ENCODE results near the gene BEGAIN. TPM values are rescaled to one million over a fixed set of nuclear protein-coding genes. Genes with fewer than 3 reads are reported as not detected.

The BEGAIN gene
- total and polyA plus RNA-seq, 2 of the 8 experiments (the other 6 are each of a cell fraction or from before 2014, with no cell fraction given), result 2.9 to 3.0 TPM

- Histone ChIP-seq H3K4me1 (replicated peaks in 1 of 4; ENCODE audit: control insufficient read depth in 3 of 4, insufficient read depth in 4 of 4, low read length in 3 of 4) (no peaks in the 10 kb centered on the region; a peak in 1 of 7 replicates), H3K79me1 (ENCODE audit: low read depth, low read length) (no peaks in the 10 kb centered on the region), H2AFZ (ENCODE audit: low read length) (no peak overlapping the region), H3K79me2 (ENCODE audit: control insufficient read depth in 1 of 2, insufficient read depth in 2 of 2, low read length in 2 of 2) (no peaks in the 10 kb centered on the region), H4K20me1 (replicated peaks in 1 of 2; ENCODE audit: control insufficient read depth in 1 of 2, insufficient read depth in 2 of 2, low read length in 2 of 2) (no peaks in the 10 kb centered on the region), H2BK120ac (replicated peaks; ENCODE audit: low read depth, low read length) (no peak overlapping the region), H4K8ac (ENCODE audit: extremely low read depth, insufficient read depth, low read length) (no peak overlapping the region), H3K9ac (replicated peaks in 1 of 4; ENCODE audit: extremely low read depth in 1 of 4, low read depth in 3 of 4, low read length in 3 of 4) (no peak overlapping the region), H2AK5ac (ENCODE audit: low read depth, low read length) (no peak overlapping the region), H3K9me3 (ENCODE audit: insufficient read depth in 2 of 2, low read depth in 1 of 2, low read length in 1 of 2) (no peaks in the 10 kb centered on the region), H3K27ac (ENCODE audit: low read depth, low read length) (no peak overlapping the region), H3K27me3 (replicated peaks in 1 of 4; ENCODE audit: control insufficient read depth in 3 of 4, extremely low read depth in 1 of 4, insufficient read depth in 3 of 4, low read length in 3 of 4) (no peaks in the 10 kb centered on the region; a peak in 2 of 7 replicates), H2BK12ac (ENCODE audit: low read depth, low read length) (no peak overlapping the region), H4K91ac (replicated peaks; ENCODE audit: insufficient read length, low read length) (no peak overlapping the region), H3K14ac (ENCODE audit: insufficient read length) (no peak overlapping the region), H2BK20ac (ENCODE audit: low read length) (no peak overlapping the region), H3K4ac (replicated peaks; ENCODE audit: insufficient read length, low read depth, low read length) (no peak overlapping the region), H2BK15ac (ENCODE audit: low read length) (no peak overlapping the region), H3K23ac (ENCODE audit: insufficient read length) (no peak overlapping the region), H3K56ac (replicated peaks; ENCODE audit: insufficient read length, low read depth, low read length) (no peak overlapping the region), H2BK5ac (ENCODE audit: low read depth, low read length) (no peak overlapping the region), H3K4me2 (ENCODE audit: insufficient read depth in 1 of 2, low read depth in 2 of 2, low read length in 2 of 2) (no peak overlapping the region), H3K18ac (ENCODE audit: extremely low read depth, low read length) (no peak overlapping the region), H3K23me2 (ENCODE audit: low read depth, low read length) (peaks cover 2% of the 10 kb centered on the region; the same call in 1 of the 2 replicates), H3K4me3 (ENCODE audit: extremely low read depth in 1 of 4, insufficient read depth in 2 of 4, low read depth in 3 of 4, low read length in 4 of 4) (no peak overlapping the region), H4K5ac (ENCODE audit: insufficient read length, low read depth, low read length) (no peak overlapping the region), H3K36me3 (ENCODE audit: control insufficient read depth in 2 of 4, insufficient read depth in 4 of 4, low read length in 3 of 4) (no peaks in the 10 kb centered on the region)
- TF ChIP-seq EP300 (IDR thresholded peaks at IDR 0.05; ENCODE audit: borderline replicate concordance in 1 of 2, low read depth in 2 of 2, low read length in 2 of 2), result no peak
- TF ChIP-seq PHF8 (conservative IDR thresholded peaks at IDR 0.05; ENCODE audit: low read depth, low read length), result no peak
- TF ChIP-seq SRF (IDR thresholded peaks at IDR 0.05; ENCODE audit: low read depth, low read length), result no peak
- TF ChIP-seq SIRT6 (IDR thresholded peaks at IDR 0.05; ENCODE audit: low read length), result no peak
- TF ChIP-seq CHD2 (IDR thresholded peaks at IDR 0.05; ENCODE audit: low read length), result no peak
- no peak for TF ChIP-seq FOSL1 (IDR thresholded peaks at IDR 0.05; ENCODE audit: insufficient read depth, low read depth, low read length)
- no peak for TF ChIP-seq TEAD4 (IDR thresholded peaks at IDR 0.05; ENCODE audit: low read depth, low read length)
- TF ChIP-seq SIN3A (conservative IDR thresholded peaks at IDR 0.05 in 1 of 2, IDR thresholded peaks at IDR 0.05 in 1 of 2; ENCODE audit: low read depth in 1 of 2, low read length in 2 of 2), result no peak
- TF ChIP-seq, protein P1, sequence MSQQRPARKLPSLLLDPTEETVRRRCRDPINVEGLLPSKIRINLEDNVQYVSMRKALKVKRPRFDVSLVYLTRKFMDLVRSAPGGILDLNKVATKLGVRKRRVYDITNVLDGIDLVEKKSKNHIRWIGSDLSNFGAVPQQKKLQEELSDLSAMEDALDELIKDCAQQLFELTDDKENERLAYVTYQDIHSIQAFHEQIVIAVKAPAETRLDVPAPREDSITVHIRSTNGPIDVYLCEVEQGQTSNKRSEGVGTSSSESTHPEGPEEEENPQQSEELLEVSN (IDR thresholded peaks at IDR 0.05), result no peak
- TF ChIP-seq RNF2 (IDR thresholded peaks at IDR 0.05; ENCODE audit: borderline replicate concordance, low read depth, low read length, missing control alignments, poor library complexity, severe bottlenecking), result no peak
- DNase-seq (ENCODE audit: low read depth in 1 of 2, low spot score in 2 of 2) (no peak), FAIRE-seq (no peak)
- POLR2A ChIA-PET (ENCODE audit: partially characterized antibody), result no interaction called here
- 77% methylated on average over 7 of the region's 7 CpGs; no CpG with 5 or more reads in 1 of the 2 experiments for WGBS, 2 experiments (ENCODE audit: extremely low coverage in 1 of 2, insufficient coverage in 1 of 2, insufficient read length in 1 of 2, insufficient replicate concordance in 2 of 2, low coverage in 1 of 2, low lambda C conversion rate in 2 of 2, missing lambda C conversion rate in 1 of 2)
- CTCF ChIA-PET (ENCODE audit: partially characterized antibody), result interaction anchor here (1.7 kb wide), 2 partner anchors 43 kb away, joined by 4 read pairs; no protein-coding TSS in a partner anchor
Observed at GRCh38 chr14:100602621-100603230, 15.5 kb upstream of the BEGAIN start.

All from H1 (cell line).